ENCODE results near the gene HOXA10.

The HOXA10 gene

DNA sequence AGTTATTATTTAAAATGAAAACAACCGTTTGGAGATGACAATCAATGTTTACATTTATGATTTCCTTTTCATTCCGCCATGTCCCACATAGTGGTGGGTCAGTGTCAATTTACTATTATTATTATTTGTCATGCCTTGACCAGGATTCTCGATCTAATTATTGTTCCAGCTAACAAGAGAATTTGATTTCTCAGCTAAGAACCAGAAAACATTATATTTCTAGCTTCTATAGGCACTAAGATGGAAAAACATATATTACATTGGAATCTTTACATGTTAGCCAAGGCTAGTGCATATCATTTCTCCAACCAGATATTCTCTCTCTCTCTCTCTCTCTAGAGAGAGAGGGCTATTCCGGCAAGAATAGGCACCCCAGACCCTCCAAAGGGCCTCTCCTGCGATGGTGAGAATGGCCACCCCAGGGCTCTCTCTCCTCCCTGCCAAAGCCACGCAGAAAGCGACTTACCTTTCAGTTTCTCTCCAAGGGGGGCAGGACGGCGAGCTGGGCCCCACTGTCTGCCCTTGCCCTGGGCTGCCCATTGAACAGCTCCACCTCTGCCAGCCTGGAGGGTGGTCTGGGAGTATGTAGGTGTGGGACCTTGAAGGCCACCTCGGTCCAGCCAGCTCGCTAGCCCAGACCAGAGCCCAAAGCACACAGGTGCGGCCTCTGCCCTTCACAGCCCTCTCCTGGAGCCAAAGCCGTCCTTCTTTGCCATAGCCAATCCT, 24.1 kb downstream of the HOXA10 start:
- in situ Hi-C loops (cut with HindIII; ENCODE audit: low sequenced_read_pairs): loop anchor here (25.0 kb wide), 1 partner anchor 1263 kb away; no protein-coding TSS in a partner anchor

- in situ Hi-C loops (cut with HindIII; ENCODE audit: low sequenced_read_pairs): no loop called here
Measured at GRCh38 chr7:27148756-27149641, 25.1 kb downstream of the HOXA10 start.

DNA sequence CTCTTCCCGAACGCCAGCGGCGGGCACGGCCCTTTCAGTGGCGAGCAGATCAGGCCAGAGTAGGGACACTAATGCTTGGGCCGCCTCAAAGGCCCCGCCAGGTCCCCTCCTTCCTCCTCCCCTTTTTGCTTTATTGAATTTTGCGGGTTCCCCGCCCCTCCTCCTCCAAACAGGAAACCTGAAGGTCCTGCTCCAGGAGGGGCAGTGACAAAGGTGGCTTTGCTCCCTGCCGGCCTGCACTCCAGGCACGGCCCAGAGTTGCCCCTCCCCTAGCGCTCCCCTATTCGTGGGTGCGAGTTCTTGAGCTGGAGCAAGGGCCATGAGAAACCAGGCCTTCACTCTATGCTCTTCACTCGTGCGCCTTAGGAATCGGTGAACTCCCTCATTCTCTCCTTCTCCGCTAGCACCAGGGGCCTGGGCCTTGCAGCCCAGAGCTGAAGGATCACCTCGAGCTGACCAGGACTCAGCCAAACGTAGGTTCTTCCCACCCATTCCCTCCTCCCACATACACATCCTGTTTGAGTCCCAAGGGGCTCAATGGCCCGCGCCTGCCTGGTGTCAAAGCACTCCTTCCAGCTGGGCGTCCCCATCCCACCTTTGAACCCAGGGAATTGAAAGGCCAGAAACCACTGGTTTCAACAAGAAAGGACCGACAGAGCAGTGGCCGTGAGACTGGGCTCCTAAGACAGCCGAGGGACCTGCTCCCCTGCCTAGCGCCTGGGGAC, 25.9 kb downstream of the HOXA10 start:
- in situ Hi-C loops (cut with HindIII; ENCODE audit: low sequenced_read_pairs): no loop called here

- in situ Hi-C loops (cut with HindIII; ENCODE audit: low sequenced_read_pairs): no loop called here
Measured at GRCh38 chr7:27147199-27148030, 26.7 kb downstream of the HOXA10 start, which contains the start of gene HOXA6. HOXA6 (minus strand) TSS chr7:27147774; CDS start chr7:27147749, 25 bp downstream.

- in situ Hi-C loops (cut with HindIII; ENCODE audit: low sequenced_read_pairs): no loop called here
Measured at GRCh38 chr7:27146491-27147198, 27.5 kb downstream of the HOXA10 start.

DNA sequence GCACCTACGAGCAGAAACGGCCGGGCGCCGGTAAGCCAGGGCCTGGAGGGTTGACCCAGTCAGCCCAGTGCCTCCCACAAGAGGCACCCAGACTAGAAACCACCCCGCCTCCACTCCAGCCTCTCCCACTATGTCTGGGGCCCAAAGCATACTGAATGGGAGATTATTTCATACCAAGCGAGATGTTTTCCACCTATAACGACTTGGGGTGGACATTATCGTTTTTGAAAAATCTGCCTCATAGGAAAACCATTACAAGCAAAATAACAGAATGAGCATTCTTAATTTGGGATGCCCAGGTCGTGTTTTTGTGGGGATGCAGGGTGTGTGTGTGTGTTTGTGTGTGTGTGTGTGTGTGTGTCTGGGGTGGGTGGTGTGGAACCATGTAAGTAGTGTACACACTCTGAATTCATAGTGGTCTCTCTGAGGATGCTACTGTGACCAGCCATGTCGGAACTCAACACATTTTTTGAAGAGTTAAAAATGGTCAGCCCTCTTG, 28.2 kb downstream of the HOXA10 start:
- in situ Hi-C loops (cut with HindIII; ENCODE audit: low sequenced_read_pairs): no loop called here

- in situ Hi-C loops (cut with HindIII; ENCODE audit: low sequenced_read_pairs): no loop called here
Measured at GRCh38 chr7:27145165-27145913, 28.8 kb downstream of the HOXA10 start.

GRCh38 chr7:27144781-27145164, 29.3 kb downstream of the HOXA10 start:
- in situ Hi-C loops (cut with HindIII; ENCODE audit: low sequenced_read_pairs): no loop called here

GRCh38 chr7:27143950-27144780, 30.0 kb downstream of the HOXA10 start:
- in situ Hi-C loops (cut with HindIII; ENCODE audit: low sequenced_read_pairs): no loop called here

GRCh38 chr7:27143023-27143949, 30.8 kb downstream of the HOXA10 start, which contains the start of gene HOXA5:
HOXA5 (minus strand) TSS chr7:27143681; CDS start chr7:27143607, 74 bp downstream.
- in situ Hi-C loops (cut with HindIII; ENCODE audit: low sequenced_read_pairs): no loop called here

- in situ Hi-C loops (cut with HindIII; ENCODE audit: low sequenced_read_pairs): no loop called here
Measured at GRCh38 chr7:27142580-27143022, 31.5 kb downstream of the HOXA10 start.

- in situ Hi-C loops (cut with HindIII; ENCODE audit: low sequenced_read_pairs): no loop called here
Measured at GRCh38 chr7:27141923-27142579, 32.1 kb downstream of the HOXA10 start.

- in situ Hi-C loops (cut with HindIII; ENCODE audit: low sequenced_read_pairs): no loop called here
Measured at GRCh38 chr7:27141137-27141922, 32.8 kb downstream of the HOXA10 start.

DNA sequence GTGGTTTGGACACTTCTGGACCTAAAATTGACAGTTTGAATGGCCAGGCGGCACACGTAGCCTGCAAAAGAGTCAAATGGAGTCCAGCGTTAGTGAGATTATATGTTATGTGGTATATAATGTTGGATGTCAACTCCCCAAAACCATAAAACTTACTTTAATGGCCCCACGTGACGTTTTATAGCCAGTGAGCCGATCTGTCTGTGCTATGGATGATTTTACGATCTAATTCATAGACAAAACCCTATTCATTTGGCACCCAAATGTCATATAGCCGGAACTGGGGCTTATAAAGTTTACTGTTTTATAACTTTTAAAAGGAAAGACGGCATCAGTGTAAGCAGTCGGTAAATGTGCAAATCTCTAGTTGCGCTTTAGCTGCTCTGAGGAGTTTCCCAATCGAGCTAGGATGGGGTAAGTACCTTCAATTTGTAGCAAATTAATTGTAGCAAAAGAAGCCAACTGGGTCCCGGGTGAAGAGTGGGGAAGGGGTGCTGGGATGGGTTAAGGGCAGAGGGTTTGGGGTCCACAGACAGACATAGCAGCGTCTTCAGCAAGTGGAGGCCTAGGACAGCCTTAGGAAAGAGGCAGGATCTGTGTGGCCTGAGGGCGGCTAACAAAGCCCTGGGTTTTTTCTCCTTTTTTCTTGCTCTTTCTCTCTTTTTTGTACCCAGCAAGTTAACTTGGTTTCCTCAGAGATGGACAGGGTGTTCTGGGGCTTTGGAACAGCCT, 33.8 kb downstream of the HOXA10 start:
- in situ Hi-C loops (cut with HindIII; ENCODE audit: low sequenced_read_pairs): no loop called here

All from endothelial cell of hepatic sinusoid (primary cell).